HepG2 (cell line): ENCODE data around the gene ADCY9. TPM values are rescaled to one million over a fixed set of nuclear protein-coding genes. Genes with fewer than 3 reads are reported as not detected.

Source experiments
- ATM ChIP-seq: fragments of 450-650 bp; IDR thresholded peaks from 2 replicates; pipeline ENCODE4 v1.7.1; 2017; ENCODE audit warnings: mild to moderate bottlenecking, borderline replicate concordance
- CEBPB ChIP-seq: IDR thresholded peaks from 2 replicates; pipeline ENCODE4 v1.6.1; 2011; ENCODE audit warnings: low read depth, low read length, improper control_type of control experiment, borderline replicate concordance
- FOXA3 ChIP-seq: IDR thresholded peaks from 2 replicates; pipeline ENCODE4 v1.6.1; 2016; ENCODE audit warnings: missing genetic modification reagents, missing compliant biosample characterization
- HNF4G ChIP-seq, 2 experiments: sonication (generic) in 1 of 2; formaldehyde crosslinking in 1 of 2; IDR thresholded peaks; 2 replicates each; pipeline versions ENCODE4 v1.4.0 to v1.6.1; 2011 to 2020; ENCODE audit warnings: borderline replicate concordance in 2 of 2, low read depth in 2 of 2, mild to moderate bottlenecking in 2 of 2, low read length in 1 of 2, missing genetic modification reagents in 1 of 2, moderate library complexity in 1 of 2
- KLF9 ChIP-seq: IDR thresholded peaks from 2 replicates; pipeline ENCODE4 v1.6.1; 2016; ENCODE audit warnings: low read depth
- MAF1 ChIP-seq: sonication (generic); formaldehyde crosslinking; IDR thresholded peaks from 2 replicates; pipeline ENCODE4 v1.5.0; 2020; ENCODE audit warnings: missing genetic modification reagents, borderline replicate concordance
- MIER3 ChIP-seq: IDR thresholded peaks from 2 replicates; pipeline ENCODE4 v1.6.1; 2016; ENCODE audit warnings: missing compliant biosample characterization, borderline replicate concordance
- NFE2L1 ChIP-seq: sonication (generic); formaldehyde crosslinking; IDR thresholded peaks from 2 replicates; pipeline ENCODE4 v1.4.0; 2020; ENCODE audit warnings: missing genetic modification reagents, mild to moderate bottlenecking, borderline replicate concordance
- ONECUT2 ChIP-seq: sonication (generic); formaldehyde crosslinking; IDR thresholded peaks from 2 replicates; pipeline ENCODE4 v1.4.0; 2020; ENCODE audit warnings: missing genetic modification reagents
- PHF8 ChIP-seq: sonication (generic); formaldehyde crosslinking; IDR thresholded peaks from 2 replicates; pipeline ENCODE4 v1.5.0; 2020; ENCODE audit warnings: missing genetic modification reagents
- XRCC5 ChIP-seq: fragments of 200-400 bp; formaldehyde crosslinking; optimal IDR thresholded peaks from 2 replicates; pipeline ENCODE3; 2017; ENCODE audit warnings: mild to moderate bottlenecking, low read length
- ZNF782 ChIP-seq: sonication (generic); formaldehyde crosslinking; IDR thresholded peaks from 2 replicates; pipeline ENCODE4 v1.4.0; 2020; ENCODE audit warnings: missing genetic modification reagents, mild to moderate bottlenecking, borderline replicate concordance
- polyA plus RNA-seq, 8 experiments: library from polyadenylated mRNA; depleted of rRNA in 3 of 8; stranded (reverse) in 7 of 8; unstranded in 1 of 8; fragments of >200 nt; fragmentation: Illumina TruSeq in 4 of 8; extraction: Trizol in 4 of 8; gene quantifications; 2 replicates each; pipeline versions ENCODE4 v1.2.1 to v1.2.3, GENCODE V29; 2011 to 2016; ENCODE audit warnings: low read depth in 4 of 8, missing spikeins in 1 of 8, mixed read lengths in 1 of 8; ENCODE audit not compliant: insufficient read depth in 1 of 8
- total RNA-seq, 5 experiments: library from RNA; depleted of rRNA; stranded (reverse); fragments of >200 nt; fragmentation: Illumina TruSeq; extraction: Trizol; gene quantifications; 2 replicates each; pipeline ENCODE4 v1.2.3, GENCODE V29; 2016; ENCODE audit warnings: low read depth in 1 of 5
- TF ChIP-seq, protein P1 (sequence below): sonication (generic); formaldehyde crosslinking; conservative IDR thresholded peaks from 2 replicates; pipeline ENCODE4 v1.5.0; 2020; ENCODE audit warnings: missing genetic modification reagents
- TF ChIP-seq, protein P2 (sequence below): IDR thresholded peaks from 2 replicates; pipeline ENCODE4 v1.6.1; 2016; ENCODE audit warnings: missing compliant biosample characterization, missing genetic modification reagents, borderline replicate concordance
- TF ChIP-seq, protein P3 (sequence below): sonication (generic); formaldehyde crosslinking; conservative IDR thresholded peaks from 2 replicates; pipeline ENCODE4 v1.4.0; 2020; ENCODE audit warnings: mild to moderate bottlenecking, missing genetic modification reagents, moderate library complexity
- TF ChIP-seq, protein P4 (sequence below): sonication (generic); formaldehyde crosslinking; IDR thresholded peaks from 2 replicates; pipeline ENCODE4 v1.4.0; 2020; ENCODE audit warnings: missing genetic modification reagents, mild to moderate bottlenecking, borderline replicate concordance
- TF ChIP-seq, protein P5 (sequence below): sonication (generic); formaldehyde crosslinking; IDR thresholded peaks from 2 replicates; pipeline ENCODE4 v1.4.0; 2020; ENCODE audit warnings: missing genetic modification reagents, borderline replicate concordance
- TF ChIP-seq, protein P6 (sequence below): sonication (generic); formaldehyde crosslinking; IDR thresholded peaks from 2 replicates; pipeline ENCODE4 v1.4.0; 2020; ENCODE audit warnings: missing genetic modification reagents

The ADCY9 gene
- total and polyA plus RNA-seq, 2 of the 13 experiments (the other 11 are each of a cell fraction or from before 2014, with no cell fraction given) = 11.2 to 13.9 TPM

DNA sequence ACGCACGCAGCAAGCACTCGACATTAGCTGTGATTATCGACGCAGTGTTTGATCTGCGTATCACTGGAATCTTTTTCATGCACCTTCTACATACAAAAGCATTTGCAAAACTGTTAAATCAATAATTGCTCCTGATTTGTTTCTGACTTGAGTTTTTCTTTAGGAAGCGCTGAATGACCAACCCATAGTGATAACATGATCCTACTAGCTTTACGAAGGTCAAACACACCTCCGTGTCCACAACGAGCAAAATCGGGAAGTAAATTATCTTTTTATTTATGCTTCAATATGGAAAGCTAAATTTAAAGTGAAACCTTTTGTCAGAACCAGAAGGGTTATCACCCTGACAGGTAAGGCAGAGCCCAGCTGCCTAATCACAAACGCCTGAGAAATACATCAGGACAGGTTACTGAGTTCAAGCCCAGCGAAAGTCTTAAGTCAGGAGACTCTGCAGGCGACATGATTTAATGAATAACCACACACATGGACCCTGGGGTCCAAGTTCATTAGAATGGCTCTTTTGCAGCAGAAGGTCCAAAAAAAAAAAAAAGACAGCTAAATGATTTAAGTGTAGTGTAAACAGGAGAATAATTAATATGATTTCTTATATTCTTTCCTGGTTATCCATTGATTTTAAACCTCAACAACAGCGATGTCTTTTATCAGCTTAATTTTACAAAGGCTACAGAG is 104.2 kb downstream of the ADCY9 start (continued):
- TF ChIP-seq, protein P1, sequence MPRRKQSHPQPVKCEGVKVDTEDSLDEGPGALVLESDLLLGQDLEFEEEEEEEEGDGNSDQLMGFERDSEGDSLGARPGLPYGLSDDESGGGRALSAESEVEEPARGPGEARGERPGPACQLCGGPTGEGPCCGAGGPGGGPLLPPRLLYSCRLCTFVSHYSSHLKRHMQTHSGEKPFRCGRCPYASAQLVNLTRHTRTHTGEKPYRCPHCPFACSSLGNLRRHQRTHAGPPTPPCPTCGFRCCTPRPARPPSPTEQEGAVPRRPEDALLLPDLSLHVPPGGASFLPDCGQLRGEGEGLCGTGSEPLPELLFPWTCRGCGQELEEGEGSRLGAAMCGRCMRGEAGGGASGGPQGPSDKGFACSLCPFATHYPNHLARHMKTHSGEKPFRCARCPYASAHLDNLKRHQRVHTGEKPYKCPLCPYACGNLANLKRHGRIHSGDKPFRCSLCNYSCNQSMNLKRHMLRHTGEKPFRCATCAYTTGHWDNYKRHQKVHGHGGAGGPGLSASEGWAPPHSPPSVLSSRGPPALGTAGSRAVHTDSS (CRISPR knock-in tag) = no peak
- peak; percentile 81 for TF ChIP-seq ONECUT2 (CRISPR knock-in tag)
- TF ChIP-seq, protein P2, sequence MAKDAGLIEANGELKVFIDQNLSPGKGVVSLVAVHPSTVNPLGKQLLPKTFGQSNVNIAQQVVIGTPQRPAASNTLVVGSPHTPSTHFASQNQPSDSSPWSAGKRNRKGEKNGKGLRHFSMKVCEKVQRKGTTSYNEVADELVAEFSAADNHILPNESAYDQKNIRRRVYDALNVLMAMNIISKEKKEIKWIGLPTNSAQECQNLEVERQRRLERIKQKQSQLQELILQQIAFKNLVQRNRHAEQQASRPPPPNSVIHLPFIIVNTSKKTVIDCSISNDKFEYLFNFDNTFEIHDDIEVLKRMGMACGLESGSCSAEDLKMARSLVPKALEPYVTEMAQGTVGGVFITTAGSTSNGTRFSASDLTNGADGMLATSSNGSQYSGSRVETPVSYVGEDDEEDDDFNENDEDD (CRISPR knock-in tag) = no peak
- TF ChIP-seq, protein P3, sequence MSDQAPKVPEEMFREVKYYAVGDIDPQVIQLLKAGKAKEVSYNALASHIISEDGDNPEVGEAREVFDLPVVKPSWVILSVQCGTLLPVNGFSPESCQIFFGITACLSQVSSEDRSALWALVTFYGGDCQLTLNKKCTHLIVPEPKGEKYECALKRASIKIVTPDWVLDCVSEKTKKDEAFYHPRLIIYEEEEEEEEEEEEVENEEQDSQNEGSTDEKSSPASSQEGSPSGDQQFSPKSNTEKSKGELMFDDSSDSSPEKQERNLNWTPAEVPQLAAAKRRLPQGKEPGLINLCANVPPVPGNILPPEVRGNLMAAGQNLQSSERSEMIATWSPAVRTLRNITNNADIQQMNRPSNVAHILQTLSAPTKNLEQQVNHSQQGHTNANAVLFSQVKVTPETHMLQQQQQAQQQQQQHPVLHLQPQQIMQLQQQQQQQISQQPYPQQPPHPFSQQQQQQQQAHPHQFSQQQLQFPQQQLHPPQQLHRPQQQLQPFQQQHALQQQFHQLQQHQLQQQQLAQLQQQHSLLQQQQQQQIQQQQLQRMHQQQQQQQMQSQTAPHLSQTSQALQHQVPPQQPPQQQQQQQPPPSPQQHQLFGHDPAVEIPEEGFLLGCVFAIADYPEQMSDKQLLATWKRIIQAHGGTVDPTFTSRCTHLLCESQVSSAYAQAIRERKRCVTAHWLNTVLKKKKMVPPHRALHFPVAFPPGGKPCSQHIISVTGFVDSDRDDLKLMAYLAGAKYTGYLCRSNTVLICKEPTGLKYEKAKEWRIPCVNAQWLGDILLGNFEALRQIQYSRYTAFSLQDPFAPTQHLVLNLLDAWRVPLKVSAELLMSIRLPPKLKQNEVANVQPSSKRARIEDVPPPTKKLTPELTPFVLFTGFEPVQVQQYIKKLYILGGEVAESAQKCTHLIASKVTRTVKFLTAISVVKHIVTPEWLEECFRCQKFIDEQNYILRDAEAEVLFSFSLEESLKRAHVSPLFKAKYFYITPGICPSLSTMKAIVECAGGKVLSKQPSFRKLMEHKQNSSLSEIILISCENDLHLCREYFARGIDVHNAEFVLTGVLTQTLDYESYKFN (CRISPR knock-in tag) = peak; percentile 67
- TF ChIP-seq, protein P4, sequence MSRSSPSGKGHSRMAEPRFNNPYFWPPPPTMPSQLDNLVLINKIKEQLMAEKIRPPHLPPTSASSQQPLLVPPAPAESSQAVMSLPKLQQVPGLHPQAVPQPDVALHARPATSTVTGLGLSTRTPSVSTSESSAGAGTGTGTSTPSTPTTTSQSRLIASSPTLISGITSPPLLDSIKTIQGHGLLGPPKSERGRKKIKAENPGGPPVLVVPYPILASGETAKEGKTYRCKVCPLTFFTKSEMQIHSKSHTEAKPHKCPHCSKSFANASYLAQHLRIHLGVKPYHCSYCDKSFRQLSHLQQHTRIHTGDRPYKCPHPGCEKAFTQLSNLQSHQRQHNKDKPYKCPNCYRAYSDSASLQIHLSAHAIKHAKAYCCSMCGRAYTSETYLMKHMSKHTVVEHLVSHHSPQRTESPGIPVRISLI (CRISPR knock-in tag) = peak; percentile 88
- TF ChIP-seq NFE2L1 (CRISPR knock-in tag) = no peak
- TF ChIP-seq, protein P5, sequence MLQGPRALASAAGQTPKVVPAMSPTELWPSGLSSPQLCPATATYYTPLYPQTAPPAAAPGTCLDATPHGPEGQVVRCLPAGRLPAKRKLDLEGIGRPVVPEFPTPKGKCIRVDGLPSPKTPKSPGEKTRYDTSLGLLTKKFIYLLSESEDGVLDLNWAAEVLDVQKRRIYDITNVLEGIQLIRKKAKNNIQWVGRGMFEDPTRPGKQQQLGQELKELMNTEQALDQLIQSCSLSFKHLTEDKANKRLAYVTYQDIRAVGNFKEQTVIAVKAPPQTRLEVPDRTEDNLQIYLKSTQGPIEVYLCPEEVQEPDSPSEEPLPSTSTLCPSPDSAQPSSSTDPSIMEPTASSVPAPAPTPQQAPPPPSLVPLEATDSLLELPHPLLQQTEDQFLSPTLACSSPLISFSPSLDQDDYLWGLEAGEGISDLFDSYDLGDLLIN (CRISPR knock-in tag) = no peak
- no peak for TF ChIP-seq PHF8 (CRISPR knock-in tag)
- TF ChIP-seq ZNF782 = no peak
- TF ChIP-seq, protein P6, sequence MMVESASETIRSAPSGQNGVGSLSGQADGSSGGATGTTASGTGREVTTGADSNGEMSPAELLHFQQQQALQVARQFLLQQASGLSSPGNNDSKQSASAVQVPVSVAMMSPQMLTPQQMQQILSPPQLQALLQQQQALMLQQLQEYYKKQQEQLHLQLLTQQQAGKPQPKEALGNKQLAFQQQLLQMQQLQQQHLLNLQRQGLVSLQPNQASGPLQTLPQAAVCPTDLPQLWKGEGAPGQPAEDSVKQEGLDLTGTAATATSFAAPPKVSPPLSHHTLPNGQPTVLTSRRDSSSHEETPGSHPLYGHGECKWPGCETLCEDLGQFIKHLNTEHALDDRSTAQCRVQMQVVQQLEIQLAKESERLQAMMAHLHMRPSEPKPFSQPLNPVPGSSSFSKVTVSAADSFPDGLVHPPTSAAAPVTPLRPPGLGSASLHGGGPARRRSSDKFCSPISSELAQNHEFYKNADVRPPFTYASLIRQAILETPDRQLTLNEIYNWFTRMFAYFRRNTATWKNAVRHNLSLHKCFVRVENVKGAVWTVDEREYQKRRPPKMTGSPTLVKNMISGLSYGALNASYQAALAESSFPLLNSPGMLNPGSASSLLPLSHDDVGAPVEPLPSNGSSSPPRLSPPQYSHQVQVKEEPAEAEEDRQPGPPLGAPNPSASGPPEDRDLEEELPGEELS (CRISPR knock-in tag) = no peak
- no peak for TF ChIP-seq MIER3 (CRISPR knock-in tag)
- peak; percentile 72 for TF ChIP-seq HNF4G (IDR thresholded peaks at IDR 0.05; ENCODE audit: borderline replicate concordance, low read depth, low read length)
- TF ChIP-seq HNF4G (CRISPR knock-in tag; IDR thresholded peaks at IDR 0.05; ENCODE audit: borderline replicate concordance, low read depth) = no peak
- no peak for TF ChIP-seq KLF9 (CRISPR knock-in tag)
- no peak for TF ChIP-seq MAF1 (CRISPR knock-in tag)
- TF ChIP-seq ATM = no peak
- TF ChIP-seq XRCC5 = no peak
- no peak for TF ChIP-seq CEBPB
- 0 out of 2 replicates have a peak, but pooled peaks have one; percentile 22 for TF ChIP-seq FOXA3
